Skeletal muscle satellite cell (primary cell): ENCODE results near the gene DIPK1C.

Experiments used
- H3K27me3 ChIP-seq: 2 replicates; pipeline ENCODE4 v1.7.0; 2013; ENCODE audit warnings: low read length; ENCODE audit not compliant: control insufficient read depth, insufficient read depth
- H3K36me3 ChIP-seq: 2 replicates; pipeline ENCODE4 v1.7.0; 2013; ENCODE audit warnings: mild to moderate bottlenecking, control low read depth, low read length; ENCODE audit not compliant: insufficient read depth
- H3K4me1 ChIP-seq: 2 replicates; pipeline ENCODE4 v1.7.0; 2013; ENCODE audit warnings: low read length; ENCODE audit not compliant: control insufficient read depth, insufficient read depth
- H3K4me2 ChIP-seq: 2 replicates; pipeline ENCODE4 v1.7.0; 2013; ENCODE audit warnings: mild to moderate bottlenecking, low read length
- H3K4me3 ChIP-seq: 2 replicates; pipeline ENCODE4 v1.7.0; 2013; ENCODE audit warnings: low read length
- H3K9ac ChIP-seq: 2 replicates; pipeline ENCODE4 v1.7.0; 2013; ENCODE audit warnings: mild to moderate bottlenecking, low read depth, low read length, moderate library complexity
- H3K9me3 ChIP-seq: replicated peaks from 2 replicates; pipeline ENCODE4 v1.7.0; 2013; ENCODE audit warnings: mild to moderate bottlenecking, control low read depth, low read length

DIPK1C gene

GRCh38 chr18:74479486-74480148 is 22.5 kb upstream of the DIPK1C start:
- Histone ChIP-seq H3K27me3 (peaks cover 12% of the 10 kb centered on the region), H3K4me1 (no peaks in the 10 kb centered on the region), H3K9me3 (no peaks in the 10 kb centered on the region), H3K4me2 (no peak overlapping the region), H3K36me3 (no peaks in the 10 kb centered on the region), H3K9ac (no peak overlapping the region), H3K4me3 (no peak overlapping the region)

GRCh38 chr18:74478880-74479279 is 21.8 kb upstream of the DIPK1C start:
- H3K4me2 ChIP-seq, result no peak overlapping the region
- no peak overlapping the region for H3K4me3 ChIP-seq
- no peaks in the 10 kb centered on the region for H3K4me1 ChIP-seq
- no peaks in the 10 kb centered on the region for H3K36me3 ChIP-seq
- no peaks in the 10 kb centered on the region for H3K9me3 ChIP-seq
- H3K9ac ChIP-seq, result no peak overlapping the region
- peaks cover 15% of the 10 kb centered on the region for H3K27me3 ChIP-seq

DNA sequence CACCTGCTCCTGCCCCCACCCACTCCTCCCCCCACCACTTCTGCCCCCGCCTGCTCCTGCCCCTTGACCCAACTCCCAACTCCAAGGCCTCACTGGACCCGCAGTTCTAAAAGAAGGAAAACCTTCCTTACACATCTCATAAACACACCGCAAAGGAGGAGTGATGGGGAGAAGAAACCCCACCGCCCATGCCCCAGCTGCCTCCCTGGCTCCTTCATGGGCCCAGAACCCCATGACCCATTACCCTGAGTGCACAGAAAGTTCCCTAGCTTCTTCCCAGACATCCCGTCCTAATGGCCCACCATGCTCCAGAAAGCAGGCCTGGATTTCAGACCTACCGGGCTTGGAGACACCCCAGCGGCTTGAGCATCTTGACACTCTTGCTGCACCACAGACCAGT is 21.2 kb upstream of the DIPK1C start:
- Histone ChIP-seq H3K36me3 (no peaks in the 10 kb centered on the region), H3K4me1 (no peaks in the 10 kb centered on the region), H3K9me3 (no peaks in the 10 kb centered on the region), H3K4me3 (no peak overlapping the region), H3K9ac (no peak overlapping the region), H3K27me3 (peaks cover 15% of the 10 kb centered on the region), H3K4me2 (no peak overlapping the region)

DNA sequence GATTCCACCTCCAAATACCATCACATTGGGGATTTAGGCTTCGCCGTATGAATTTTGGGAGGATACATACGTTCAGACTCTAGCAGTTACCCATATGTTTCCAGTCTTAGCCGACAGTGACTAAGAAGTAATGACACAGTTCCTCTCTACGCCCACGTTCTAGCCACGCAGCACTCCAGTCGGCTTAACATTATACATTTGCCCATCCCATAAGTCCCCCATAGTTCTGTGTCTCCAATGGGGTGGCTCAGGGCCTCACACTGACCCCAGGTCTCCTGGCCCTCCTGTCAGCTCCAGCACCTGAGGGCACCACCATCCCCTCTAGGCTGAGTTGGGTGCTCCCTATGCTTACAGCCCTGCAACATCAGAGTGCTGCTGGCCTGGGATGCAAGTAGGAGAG is 20.7 kb upstream of the DIPK1C start:
- Histone ChIP-seq H3K9me3 (no peaks in the 10 kb centered on the region), H3K9ac (no peak overlapping the region), H3K36me3 (no peaks in the 10 kb centered on the region), H3K4me1 (no peaks in the 10 kb centered on the region), H3K4me3 (no peak overlapping the region), H3K27me3 (peaks cover 20% of the 10 kb centered on the region), H3K4me2 (no peak overlapping the region)

DNA sequence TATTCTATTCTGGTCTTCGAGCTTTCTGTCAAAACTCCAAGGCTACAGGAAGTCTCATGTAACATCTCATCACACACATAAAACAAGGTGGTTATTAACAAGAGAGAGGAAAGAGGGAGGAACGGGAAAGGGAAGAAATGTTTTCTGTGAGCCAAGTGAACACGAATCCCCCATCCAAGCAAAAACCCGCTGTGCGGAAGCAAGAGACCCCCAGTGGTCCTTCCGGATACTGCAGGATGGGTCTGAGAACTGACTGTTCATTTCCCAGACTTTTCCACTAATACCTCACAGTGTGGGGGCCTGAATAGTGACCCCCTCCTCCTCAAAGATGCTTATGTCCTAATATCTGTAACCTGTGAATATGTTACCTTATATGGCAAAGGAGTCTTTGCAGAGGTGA is 19.0 kb upstream of the DIPK1C start:
- Histone ChIP-seq H3K4me3 (no peak overlapping the region), H3K9me3 (no peaks in the 10 kb centered on the region), H3K36me3 (no peaks in the 10 kb centered on the region), H3K9ac (no peak overlapping the region), H3K27me3 (peaks cover 22% of the 10 kb centered on the region), H3K4me1 (no peaks in the 10 kb centered on the region), H3K4me2 (no peak overlapping the region)

GRCh38 chr18:74473976-74474640 is 17.0 kb upstream of the DIPK1C start:
- Histone ChIP-seq H3K9me3 (no peaks in the 10 kb centered on the region), H3K4me1 (no peaks in the 10 kb centered on the region), H3K4me2 (no peak overlapping the region), H3K36me3 (no peaks in the 10 kb centered on the region), H3K9ac (no peak overlapping the region), H3K4me3 (no peak overlapping the region), H3K27me3 (peaks cover 18% of the 10 kb centered on the region)

- H3K4me1 ChIP-seq, result no peaks in the 10 kb centered on the region
- H3K27me3 ChIP-seq, result peaks cover 23% of the 10 kb centered on the region
- no peaks in the 10 kb centered on the region for H3K9me3 ChIP-seq
- no peak overlapping the region for H3K4me3 ChIP-seq
- H3K4me2 ChIP-seq, result no peak overlapping the region
- H3K9ac ChIP-seq, result no peak overlapping the region
- H3K36me3 ChIP-seq, result no peaks in the 10 kb centered on the region
Observed at GRCh38 chr18:74472312-74472711, 15.2 kb upstream of the DIPK1C start.

DNA sequence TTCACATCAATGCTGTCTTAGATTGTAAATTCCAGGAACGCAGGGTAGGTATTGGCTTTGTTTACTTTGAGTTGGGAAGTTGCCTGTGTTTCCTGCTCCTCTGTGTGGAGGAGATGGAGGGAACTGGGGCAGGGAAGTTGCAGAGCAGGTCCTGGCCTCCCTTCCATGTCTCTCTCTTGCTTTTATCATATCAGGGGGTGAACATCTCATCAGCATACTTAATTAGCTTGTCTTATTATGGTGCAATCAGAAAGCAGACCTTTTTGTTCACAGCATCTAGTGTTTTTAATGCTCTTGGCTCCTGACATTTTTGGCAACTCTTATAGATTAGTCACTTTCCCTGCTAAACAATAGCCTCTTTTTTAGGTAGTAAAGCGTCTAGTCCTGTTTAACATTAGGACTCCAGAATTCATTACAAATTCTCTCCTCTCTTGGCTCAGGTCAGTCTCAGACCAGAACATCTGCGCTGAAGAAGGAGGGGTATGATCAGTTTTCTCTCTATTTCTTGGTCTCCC is 11.5 kb upstream of the DIPK1C start:
- no peak overlapping the region for H3K4me3 ChIP-seq
- H3K9ac ChIP-seq, result no peak overlapping the region

DNA sequence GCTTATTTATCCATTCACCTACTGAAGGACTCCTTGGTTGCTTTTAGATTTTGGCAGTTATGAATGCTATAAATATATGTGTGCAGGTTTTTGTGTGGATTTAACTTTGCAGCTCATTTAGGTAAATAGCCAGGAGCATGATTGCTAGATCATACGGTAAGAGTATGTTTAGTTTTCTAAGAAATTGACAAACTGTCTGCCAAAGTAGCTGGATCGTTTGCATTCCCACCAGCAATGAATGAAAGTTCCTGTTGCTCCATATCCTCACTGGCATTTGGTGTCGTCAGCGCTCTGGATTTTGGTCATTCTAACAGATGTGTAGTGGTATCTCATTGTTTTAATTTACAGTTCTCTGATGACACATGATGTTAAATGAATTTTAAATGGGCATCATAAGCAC is 8.7 kb upstream of the DIPK1C start:
- Histone ChIP-seq H3K9ac (no peak overlapping the region), H3K27me3 (peaks cover 35% of the 10 kb centered on the region), H3K4me1 (no peaks in the 10 kb centered on the region), H3K9me3 (no peaks in the 10 kb centered on the region), H3K4me2 (no peak overlapping the region), H3K36me3 (no peaks in the 10 kb centered on the region), H3K4me3 (no peak overlapping the region)

More for the DNA sequence above, 11.5 kb upstream of the DIPK1C start:
- Histone ChIP-seq H3K36me3 (no peaks in the 10 kb centered on the region), H3K9me3 (no peaks in the 10 kb centered on the region), H3K4me2 (no peak overlapping the region), H3K27me3 (peaks cover 32% of the 10 kb centered on the region), H3K4me1 (no peaks in the 10 kb centered on the region)

DNA sequence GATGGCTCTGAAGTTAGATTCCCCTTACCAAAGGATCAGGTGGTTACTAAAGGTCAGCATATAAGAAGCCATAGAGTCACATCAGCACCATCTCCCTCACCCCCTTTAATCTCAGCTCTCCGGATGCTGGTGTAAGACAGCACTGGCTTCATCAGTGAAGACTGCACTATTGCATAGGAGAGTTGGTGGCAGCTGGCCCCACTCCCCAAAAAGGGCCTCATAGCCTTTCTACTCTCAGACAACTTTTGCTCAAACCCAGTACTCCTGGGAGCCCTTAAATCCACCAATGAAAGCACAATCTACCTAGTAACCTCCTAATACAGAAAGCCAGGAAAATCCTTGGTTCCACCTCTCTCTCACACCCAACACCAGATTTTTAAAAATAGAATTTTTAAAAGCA is 6.9 kb upstream of the DIPK1C start:
- Histone ChIP-seq H3K9ac (no peak overlapping the region), H3K36me3 (no peaks in the 10 kb centered on the region), H3K27me3 (peaks cover 48% of the 10 kb centered on the region), H3K4me3 (no peak overlapping the region), H3K4me2 (no peak overlapping the region), H3K4me1 (no peaks in the 10 kb centered on the region), H3K9me3 (no peaks in the 10 kb centered on the region)

DNA sequence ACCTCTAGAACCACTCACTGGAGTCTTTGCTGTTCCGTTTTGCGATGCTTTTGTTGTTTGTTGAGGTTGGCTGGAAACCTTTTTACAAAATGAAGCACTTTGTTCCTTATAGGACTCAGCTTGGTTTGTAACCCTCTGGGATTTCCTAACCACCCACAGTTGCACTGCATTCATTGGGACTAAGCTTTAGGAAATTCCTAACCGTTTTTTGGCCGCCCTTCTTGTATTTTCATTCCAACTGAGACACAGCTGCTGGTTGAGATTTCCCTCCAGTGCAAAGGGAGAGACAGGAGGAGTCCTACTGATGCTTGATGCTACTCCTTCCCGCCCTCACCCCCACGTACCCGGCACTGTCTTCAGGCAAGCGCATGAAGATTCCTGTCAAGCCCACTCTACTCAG is 6.1 kb upstream of the DIPK1C start:
- Histone ChIP-seq H3K4me1 (no peaks in the 10 kb centered on the region), H3K27me3 (peaks cover 51% of the 10 kb centered on the region), H3K4me2 (no peak overlapping the region), H3K9me3 (no peaks in the 10 kb centered on the region), H3K36me3 (no peaks in the 10 kb centered on the region), H3K9ac (no peak overlapping the region), H3K4me3 (no peak overlapping the region)

GRCh38 chr18:74460825-74461224 is 3.7 kb upstream of the DIPK1C start:
- Histone ChIP-seq H3K4me3 (no peak overlapping the region), H3K36me3 (no peaks in the 10 kb centered on the region), H3K27me3 (peaks cover 70% of the 10 kb centered on the region), H3K9me3 (no peaks in the 10 kb centered on the region), H3K4me2 (no peak overlapping the region), H3K9ac (no peak overlapping the region), H3K4me1 (no peaks in the 10 kb centered on the region)
